Measurements from ENCODE around the gene CXCR3.

GRCh38 chrX:71657267-71657666 is 39.0 kb upstream of the CXCR3 start:
- TF ChIP-seq CTCF (IDR thresholded peaks at IDR 0.05), result no peak
- TF ChIP-seq ZFX (IDR thresholded peaks at IDR 0.05; ENCODE audit: borderline replicate concordance), result no peak
